ENCODE data around the gene SEMA4B.
A peak's percentile ranks its signal among the peaks of the same experiment; 100 is the strongest.
"Not testable (repeated sequence)": the region's sequence is repeated elsewhere in the genome, so short reads cannot be mapped to it uniquely, and the experiment has no call there.

SEMA4B gene

GRCh38 chr15:90268415-90268814, 67.3 kb downstream of the SEMA4B start:
- Histone ChIP-seq H3K4me3 (ENCODE audit: insufficient read depth in 1 of 2, low read depth in 1 of 2, low read length in 2 of 2) (no peak overlapping the region), H3K23ac (ENCODE audit: low read length in 2 of 2) (no peak overlapping the region), H3K79me1 (replicated peaks; ENCODE audit: low read length, poor library complexity, severe bottlenecking) (peaks cover 14% of the 10 kb centered on the region), H3K18ac (ENCODE audit: low read depth in 1 of 2, low read length in 2 of 2) (no peak overlapping the region), H4K8ac (ENCODE audit: low read length) (no peak overlapping the region), H3K27me3 (ENCODE audit: control insufficient read depth in 1 of 2, insufficient read depth in 1 of 2, low read length in 2 of 2) (no peaks in the 10 kb centered on the region), H2BK5ac (ENCODE audit: low read depth, low read length, poor library complexity, severe bottlenecking) (no peak overlapping the region), H4K91ac (ENCODE audit: low read length) (no peak overlapping the region), H3K4me2 (ENCODE audit: low read length, poor library complexity, severe bottlenecking) (peak overlapping the region; percentile 43), H2BK120ac (ENCODE audit: low read depth, low read length) (no peak overlapping the region), H3K36me3 (ENCODE audit: control insufficient read depth in 1 of 2, insufficient read depth in 2 of 2, low read depth in 1 of 2, low read length in 2 of 2) (peaks cover 24 to 52% of the 10 kb centered on the region in 2 experiments), H3K9ac (ENCODE audit: low read length) (peak overlapping the region; percentile 30), H2BK12ac (ENCODE audit: low read length in 2 of 2) (no peak overlapping the region), H3K4me1 (ENCODE audit: control insufficient read depth, insufficient read depth, low read depth, low read length) (peaks cover 7% of the 10 kb centered on the region), H3K14ac (ENCODE audit: low read length in 2 of 2) (no peak overlapping the region), H3K4ac (ENCODE audit: low read depth in 1 of 2, low read length in 2 of 2) (no peak overlapping the region), H2AFZ (ENCODE audit: low read depth, low read length) (no peak overlapping the region), H3K9me3 (ENCODE audit: control insufficient read depth, low read length) (no peaks in the 10 kb centered on the region), H2BK15ac (ENCODE audit: low read depth, poor library complexity, severe bottlenecking) (no peak overlapping the region), H2AK5ac (ENCODE audit: low read length, severe bottlenecking) (no peak overlapping the region), H3K27ac (ENCODE audit: low read length, poor library complexity, severe bottlenecking) (no peak overlapping the region)
- DNase-seq, result peak; percentile 10
- no CpG with 5 or more reads among the region's 1 CpG for WGBS

- no peak overlapping the region for H3K27ac ChIP-seq (ENCODE audit: low read length, poor library complexity, severe bottlenecking)
- H3K36me3 ChIP-seq (ENCODE audit: control insufficient read depth in 1 of 2, insufficient read depth in 2 of 2, low read depth in 1 of 2, low read length in 2 of 2), result peaks cover 43 to 63% of the 10 kb centered on the region in 2 experiments
- no peak overlapping the region for H3K4me3 ChIP-seq (ENCODE audit: insufficient read depth in 1 of 2, low read depth in 1 of 2, low read length in 2 of 2)
- H3K4me2 ChIP-seq (ENCODE audit: low read length, poor library complexity, severe bottlenecking), result no peak overlapping the region
- H2BK15ac ChIP-seq (ENCODE audit: low read depth, poor library complexity, severe bottlenecking), result no peak overlapping the region
- peaks cover 20% of the 10 kb centered on the region for H3K79me1 ChIP-seq (replicated peaks; ENCODE audit: low read length, poor library complexity, severe bottlenecking)
- no peaks in the 10 kb centered on the region for H3K27me3 ChIP-seq (ENCODE audit: control insufficient read depth in 1 of 2, insufficient read depth in 1 of 2, low read length in 2 of 2)
- H4K91ac ChIP-seq (ENCODE audit: low read length), result no peak overlapping the region
- no peak for DNase-seq
- H2AK5ac ChIP-seq (ENCODE audit: low read length, severe bottlenecking), result no peak overlapping the region
- H3K4ac ChIP-seq (ENCODE audit: low read depth in 1 of 2, low read length in 2 of 2), result no peak overlapping the region
- no peak overlapping the region for H3K18ac ChIP-seq (ENCODE audit: low read depth in 1 of 2, low read length in 2 of 2)
- H2BK12ac ChIP-seq (ENCODE audit: low read length in 2 of 2), result no peak overlapping the region
- H3K4me1 ChIP-seq (ENCODE audit: control insufficient read depth, insufficient read depth, low read depth, low read length), result peaks cover 10% of the 10 kb centered on the region
- H3K9ac ChIP-seq (ENCODE audit: low read length), result no peak overlapping the region
- H3K9me3 ChIP-seq (ENCODE audit: control insufficient read depth, low read length), result no peaks in the 10 kb centered on the region
- H2BK5ac ChIP-seq (ENCODE audit: low read depth, low read length, poor library complexity, severe bottlenecking), result no peak overlapping the region
- H2BK120ac ChIP-seq (ENCODE audit: low read depth, low read length), result no peak overlapping the region
- H4K8ac ChIP-seq (ENCODE audit: low read length), result no peak overlapping the region
- no peak overlapping the region for H3K23ac ChIP-seq (ENCODE audit: low read length in 2 of 2)
- H3K14ac ChIP-seq (ENCODE audit: low read length in 2 of 2), result no peak overlapping the region
- no peak overlapping the region for H2AFZ ChIP-seq (ENCODE audit: low read depth, low read length)
- 98% methylated on average over 10 of the region's 10 CpGs for WGBS
These were observed 69.5 kb downstream of the SEMA4B start for GRCh38 chr15:90270502-90271150.

- Histone ChIP-seq H2BK15ac (ENCODE audit: low read depth, poor library complexity, severe bottlenecking) (no peak overlapping the region), H3K14ac (ENCODE audit: low read length in 2 of 2) (no peak overlapping the region), H2AFZ (ENCODE audit: low read depth, low read length) (no peak overlapping the region), H3K4ac (ENCODE audit: low read depth in 1 of 2, low read length in 2 of 2) (no peak overlapping the region), H4K8ac (ENCODE audit: low read length) (no peak overlapping the region), H3K27ac (ENCODE audit: low read length, poor library complexity, severe bottlenecking) (no peak overlapping the region), H2AK5ac (ENCODE audit: low read length, severe bottlenecking) (no peak overlapping the region), H2BK120ac (ENCODE audit: low read depth, low read length) (no peak overlapping the region), H3K4me2 (ENCODE audit: low read length, poor library complexity, severe bottlenecking) (no peak overlapping the region), H2BK12ac (ENCODE audit: low read length in 2 of 2) (no peak overlapping the region), H2BK5ac (ENCODE audit: low read depth, low read length, poor library complexity, severe bottlenecking) (no peak overlapping the region), H3K79me1 (replicated peaks; ENCODE audit: low read length, poor library complexity, severe bottlenecking) (peaks cover 20% of the 10 kb centered on the region), H4K91ac (ENCODE audit: low read length) (no peak overlapping the region), H3K9ac (ENCODE audit: low read length) (no peak overlapping the region), H3K18ac (ENCODE audit: low read depth in 1 of 2, low read length in 2 of 2) (no peak overlapping the region), H3K4me3 (ENCODE audit: insufficient read depth in 1 of 2, low read depth in 1 of 2, low read length in 2 of 2) (no peak overlapping the region), H3K27me3 (ENCODE audit: control insufficient read depth in 1 of 2, insufficient read depth in 1 of 2, low read length in 2 of 2) (no peaks in the 10 kb centered on the region), H3K23ac (ENCODE audit: low read length in 2 of 2) (no peak overlapping the region), H3K36me3 (ENCODE audit: control insufficient read depth in 1 of 2, insufficient read depth in 2 of 2, low read depth in 1 of 2, low read length in 2 of 2) (peaks cover 43 to 67% of the 10 kb centered on the region in 2 experiments), H3K9me3 (ENCODE audit: control insufficient read depth, low read length) (no peaks in the 10 kb centered on the region), H3K4me1 (ENCODE audit: control insufficient read depth, insufficient read depth, low read depth, low read length) (peaks cover 10% of the 10 kb centered on the region)
- no peak for DNase-seq
- WGBS, result 97% methylated on average over 6 of the region's 7 CpGs
These were observed 70.5 kb downstream of the SEMA4B start for GRCh38 chr15:90271459-90272166.

- not testable (repeated sequence) for H3K4me1 ChIP-seq (ENCODE audit: control insufficient read depth, insufficient read depth, low read depth, low read length); H2BK15ac ChIP-seq (ENCODE audit: low read depth, poor library complexity, severe bottlenecking); H2BK12ac ChIP-seq (ENCODE audit: low read length in 2 of 2); H3K9ac ChIP-seq (ENCODE audit: low read length); DNase-seq; H3K14ac ChIP-seq (ENCODE audit: low read length in 2 of 2); H2BK5ac ChIP-seq (ENCODE audit: low read depth, low read length, poor library complexity, severe bottlenecking); H3K9me3 ChIP-seq (ENCODE audit: control insufficient read depth, low read length); H2AK5ac ChIP-seq (ENCODE audit: low read length, severe bottlenecking); H3K27ac ChIP-seq (ENCODE audit: low read length, poor library complexity, severe bottlenecking); H2AFZ ChIP-seq (ENCODE audit: low read depth, low read length); H3K27me3 ChIP-seq (ENCODE audit: control insufficient read depth in 1 of 2, insufficient read depth in 1 of 2, low read length in 2 of 2); H2BK120ac ChIP-seq (ENCODE audit: low read depth, low read length); H4K91ac ChIP-seq (ENCODE audit: low read length); H4K8ac ChIP-seq (ENCODE audit: low read length); H3K4me3 ChIP-seq (ENCODE audit: insufficient read depth in 1 of 2, low read depth in 1 of 2, low read length in 2 of 2); H3K18ac ChIP-seq (ENCODE audit: low read depth in 1 of 2, low read length in 2 of 2); H3K4me2 ChIP-seq (ENCODE audit: low read length, poor library complexity, severe bottlenecking); H3K23ac ChIP-seq (ENCODE audit: low read length in 2 of 2); H3K4ac ChIP-seq (ENCODE audit: low read depth in 1 of 2, low read length in 2 of 2)
- H3K79me1 ChIP-seq (replicated peaks; ENCODE audit: low read length, poor library complexity, severe bottlenecking), result peaks cover 19% of the 10 kb centered on the region
- WGBS, result 94% methylated on average over 12 of the region's 12 CpGs
- H3K36me3 ChIP-seq (ENCODE audit: control insufficient read depth in 1 of 2, insufficient read depth in 2 of 2, low read depth in 1 of 2, low read length in 2 of 2), result peaks cover 18 to 20% of the 10 kb centered on the region in 2 experiments
These were observed 77.3 kb downstream of the SEMA4B start for GRCh38 chr15:90278467-90278866.

All from mesenchymal stem cell (in vitro differentiated cells and primary cell).